ENCODE results near the gene VPS50.
A peak's percentile ranks its signal among the peaks of the same experiment; 100 is the strongest.
"Not testable (repeated sequence)": the region's sequence is repeated elsewhere in the genome, so short reads cannot be mapped to it uniquely, and the experiment has no call there.

VPS50 gene

DNA sequence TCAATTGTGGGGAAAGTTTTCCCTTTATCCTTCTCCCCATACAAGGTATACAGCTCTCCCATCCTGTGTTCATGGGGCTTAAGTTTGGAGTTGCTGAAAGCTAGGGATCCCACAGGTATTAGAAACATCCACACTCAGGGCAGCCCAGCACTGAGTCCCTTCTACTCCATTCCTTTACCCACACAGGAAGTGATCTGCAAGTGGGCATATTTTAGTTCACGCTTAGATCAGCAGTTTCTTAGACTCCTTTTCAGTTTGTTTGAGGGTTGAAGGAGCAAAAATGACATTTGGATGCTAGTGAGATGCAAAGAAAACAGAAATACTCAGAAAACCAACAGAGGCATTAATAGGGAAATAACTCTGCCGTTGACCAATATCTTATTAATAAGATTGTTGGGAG, 134.7 kb downstream of the VPS50 start:
- H3K4me3 ChIP-seq (ENCODE audit: low read depth, low read length): no peak overlapping the region
- TF ChIP-seq, protein P1, sequence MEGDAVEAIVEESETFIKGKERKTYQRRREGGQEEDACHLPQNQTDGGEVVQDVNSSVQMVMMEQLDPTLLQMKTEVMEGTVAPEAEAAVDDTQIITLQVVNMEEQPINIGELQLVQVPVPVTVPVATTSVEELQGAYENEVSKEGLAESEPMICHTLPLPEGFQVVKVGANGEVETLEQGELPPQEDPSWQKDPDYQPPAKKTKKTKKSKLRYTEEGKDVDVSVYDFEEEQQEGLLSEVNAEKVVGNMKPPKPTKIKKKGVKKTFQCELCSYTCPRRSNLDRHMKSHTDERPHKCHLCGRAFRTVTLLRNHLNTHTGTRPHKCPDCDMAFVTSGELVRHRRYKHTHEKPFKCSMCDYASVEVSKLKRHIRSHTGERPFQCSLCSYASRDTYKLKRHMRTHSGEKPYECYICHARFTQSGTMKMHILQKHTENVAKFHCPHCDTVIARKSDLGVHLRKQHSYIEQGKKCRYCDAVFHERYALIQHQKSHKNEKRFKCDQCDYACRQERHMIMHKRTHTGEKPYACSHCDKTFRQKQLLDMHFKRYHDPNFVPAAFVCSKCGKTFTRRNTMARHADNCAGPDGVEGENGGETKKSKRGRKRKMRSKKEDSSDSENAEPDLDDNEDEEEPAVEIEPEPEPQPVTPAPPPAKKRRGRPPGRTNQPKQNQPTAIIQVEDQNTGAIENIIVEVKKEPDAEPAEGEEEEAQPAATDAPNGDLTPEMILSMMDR (conservative IDR thresholded peaks at IDR 0.05; ENCODE audit: low read depth, low read length): no peak

DNA sequence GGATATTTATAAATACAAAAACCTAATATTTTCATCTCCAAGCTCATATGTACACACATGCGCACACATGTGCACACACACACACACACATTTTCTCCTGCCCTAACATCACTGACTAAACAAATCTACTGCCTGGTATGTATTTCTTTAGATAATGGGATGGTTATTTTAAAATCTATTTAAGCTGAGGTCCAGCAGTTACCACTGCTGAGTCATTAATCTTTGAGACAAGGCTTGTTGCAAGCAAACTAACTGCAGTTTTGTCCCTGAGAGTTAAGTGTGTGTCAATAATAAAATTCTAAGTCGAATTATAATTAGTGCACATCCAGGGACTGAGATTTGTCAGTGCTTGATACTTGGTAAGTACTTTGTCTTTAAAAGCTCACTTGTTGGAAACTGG, 135.1 kb downstream of the VPS50 start:
- TF ChIP-seq, protein P1 (conservative IDR thresholded peaks at IDR 0.05; ENCODE audit: low read depth, low read length): no peak
- no peak overlapping the region for H3K4me3 ChIP-seq (ENCODE audit: low read depth, low read length)
- DNase-seq (ENCODE audit: low read depth): no peak

More for the DNA sequence above, 134.7 kb downstream of the VPS50 start:
- no peak for DNase-seq (ENCODE audit: low read depth)

DNA sequence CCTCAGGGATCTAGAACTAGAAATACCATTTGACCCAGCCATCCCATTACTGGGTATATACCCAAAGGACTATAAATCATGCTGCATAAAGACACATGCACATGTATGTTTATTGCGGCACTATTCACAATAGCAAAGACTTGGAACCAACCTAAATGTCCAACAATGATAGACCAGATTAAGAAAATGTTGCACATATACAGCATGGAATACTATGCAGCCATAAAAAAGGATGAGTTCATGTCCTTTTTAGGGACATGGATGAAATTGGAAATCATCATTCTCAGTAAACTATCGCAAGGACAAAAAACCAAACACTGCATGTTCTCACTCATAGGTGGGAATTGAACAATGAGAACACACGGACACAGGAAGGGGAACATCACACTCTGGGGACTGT, 138.8 kb downstream of the VPS50 start:
- DNase-seq (ENCODE audit: low read depth); H3K4me3 ChIP-seq (ENCODE audit: low read depth, low read length): not testable (repeated sequence)

DNA sequence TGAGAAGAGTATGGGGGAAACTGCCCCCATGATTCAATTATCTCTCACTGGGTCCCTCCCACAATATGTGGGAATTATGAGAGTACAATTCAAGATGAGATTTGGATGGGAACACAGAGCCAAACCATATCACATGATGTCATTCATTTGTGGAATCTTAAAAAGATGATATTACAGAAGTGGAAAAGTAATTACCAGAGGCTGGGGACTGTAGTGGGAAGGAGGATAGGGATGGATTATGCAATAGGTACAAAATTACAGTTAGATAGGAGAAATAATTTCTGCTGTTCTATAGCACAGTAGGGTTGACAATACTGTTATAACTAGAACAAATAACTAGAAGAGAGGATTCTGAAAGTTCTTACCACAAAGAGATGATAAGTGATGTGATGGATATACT, 141.4 kb downstream of the VPS50 start:
- no peak overlapping the region for H3K4me3 ChIP-seq (ENCODE audit: low read depth, low read length)
- TF ChIP-seq, protein P1 (conservative IDR thresholded peaks at IDR 0.05; ENCODE audit: low read depth, low read length): no peak
- DNase-seq (ENCODE audit: low read depth): no peak

DNA sequence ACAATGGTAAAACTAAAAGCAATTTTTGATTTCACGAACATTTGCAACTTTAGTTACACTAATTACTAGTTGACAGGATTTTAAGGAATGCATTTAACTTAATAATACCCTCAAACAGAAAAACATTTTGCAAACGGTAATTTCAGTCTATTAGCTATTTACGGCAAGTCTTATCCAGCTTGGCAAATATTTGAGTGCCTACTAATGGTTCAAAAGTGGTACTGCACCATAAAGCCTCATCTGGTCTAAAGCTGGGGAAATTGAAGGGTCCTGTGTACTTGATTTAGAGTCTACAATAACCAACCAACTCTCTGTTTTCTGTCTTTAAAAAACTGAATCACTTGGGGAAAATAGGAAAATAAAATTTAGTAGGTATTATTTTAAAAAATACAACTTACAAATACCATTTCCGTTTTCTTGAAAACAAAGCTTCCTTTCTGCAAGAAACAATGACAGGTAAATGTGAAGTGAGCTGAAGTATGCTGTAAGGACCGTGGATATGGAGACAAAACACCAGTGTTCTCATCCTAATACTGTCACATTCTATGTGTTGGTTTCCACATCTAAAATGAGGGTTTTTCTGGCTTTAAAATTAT, 142.3 kb downstream of the VPS50 start:
- no peak overlapping the region for H3K4me3 ChIP-seq (ENCODE audit: low read depth, low read length)
- TF ChIP-seq, protein P1 (conservative IDR thresholded peaks at IDR 0.05; ENCODE audit: low read depth, low read length): peak; percentile 88
- DNase-seq (ENCODE audit: low read depth): peak; percentile 72

DNA sequence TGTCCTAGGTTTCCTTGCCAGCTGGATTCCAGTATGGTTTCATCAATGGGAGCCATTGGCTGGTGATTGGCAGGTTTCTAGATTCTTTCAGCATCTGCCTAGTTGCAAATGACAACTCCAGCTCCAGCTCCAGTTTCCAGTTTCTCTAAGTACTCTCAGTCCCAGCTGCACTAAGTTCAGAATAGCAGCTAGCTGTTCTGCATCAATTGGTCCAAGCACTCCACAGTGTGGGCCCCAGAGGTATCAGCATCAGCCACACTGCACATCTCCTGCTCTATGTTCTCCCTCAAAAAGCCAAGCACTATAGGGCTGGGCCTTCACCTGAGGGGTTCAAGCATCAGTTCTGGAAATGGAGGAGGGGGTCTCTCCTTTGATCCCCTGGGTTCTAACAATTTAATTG, 143.4 kb downstream of the VPS50 start:
- H3K4me3 ChIP-seq (ENCODE audit: low read depth, low read length): no peak overlapping the region
- DNase-seq (ENCODE audit: low read depth): no peak
- TF ChIP-seq, protein P1 (conservative IDR thresholded peaks at IDR 0.05; ENCODE audit: low read depth, low read length): no peak

DNA sequence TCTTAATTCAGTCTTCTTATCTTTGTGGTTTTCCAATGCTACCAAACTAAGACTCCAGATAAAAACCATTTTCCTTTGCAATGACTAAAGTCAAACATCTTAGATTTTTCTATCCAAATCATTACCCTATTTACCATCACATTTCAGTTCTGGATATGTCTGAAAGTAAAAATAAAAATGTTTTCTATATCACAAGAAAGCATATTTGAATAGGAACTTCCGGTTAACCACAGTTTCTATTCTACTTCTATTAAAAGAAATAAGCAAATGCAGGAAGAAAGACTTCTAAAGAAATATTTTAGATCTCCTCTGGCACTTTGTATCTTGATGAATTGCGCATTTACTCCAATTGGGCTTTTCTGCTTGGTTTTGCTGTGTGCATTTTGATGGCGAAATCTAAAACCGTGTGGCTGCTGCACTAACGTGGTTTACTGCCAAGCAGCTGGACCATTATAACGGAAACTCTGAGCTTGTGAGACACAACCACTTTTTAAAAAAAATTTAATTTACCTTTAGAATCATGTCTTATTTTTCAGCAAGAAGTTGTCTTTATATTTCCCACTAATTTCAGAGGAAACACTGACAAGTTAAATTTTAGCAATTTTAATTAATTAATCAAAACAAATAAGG, 146.1 kb downstream of the VPS50 start:
- no peak for DNase-seq (ENCODE audit: low read depth)
- no peak overlapping the region for H3K4me3 ChIP-seq (ENCODE audit: low read depth, low read length)
- TF ChIP-seq, protein P1 (conservative IDR thresholded peaks at IDR 0.05; ENCODE audit: low read depth, low read length): no peak

All from choroid plexus epithelial cell (primary cell).